SK-N-SH treated with all-trans-retinoic acid at 6 μM for 48 hours (cell line): Measurements from ENCODE around the gene RAP1GAP.

Experiments
- ATAC-seq: fragments of 200-7000 bp; cut with Tn5 transposase; 3 replicates; pipeline ENCODE4 v1.9.1; 2020; ENCODE audit warnings: mild to moderate bottlenecking, moderate library complexity
- BACH2 ChIP-seq: fragments of 250-450 bp; sonication (Bioruptor Pico); IDR thresholded peaks from 2 replicates; pipeline ENCODE4 v1.9.0; 2021; ENCODE audit warnings: mild to moderate bottlenecking, borderline replicate concordance
- CREB5 ChIP-seq: fragments of 250-450 bp; sonication (Bioruptor Pico); IDR thresholded peaks from 2 replicates; pipeline ENCODE4 v1.5.1; 2020; ENCODE audit warnings: low read depth, mild to moderate bottlenecking, moderate library complexity
- CSDC2 ChIP-seq: fragments of 250-450 bp; sonication (Bioruptor Pico); IDR thresholded peaks from 2 replicates; pipeline ENCODE4 v1.5.0; 2020; ENCODE audit warnings: mild to moderate bottlenecking, moderate library complexity
- CSRNP3 ChIP-seq: fragments of 250-450 bp; sonication (Bioruptor Pico); IDR thresholded peaks from 2 replicates; pipeline ENCODE4 v1.5.1; 2021; ENCODE audit warnings: mild to moderate bottlenecking, moderate library complexity
- ESRRG ChIP-seq: fragments of 250-450 bp; sonication (Bioruptor Pico); IDR thresholded peaks from 2 replicates; pipeline ENCODE4 v1.6.1; 2021; ENCODE audit warnings: mild to moderate bottlenecking
- GLIS3 ChIP-seq: fragments of 250-450 bp; sonication (Bioruptor Pico); IDR thresholded peaks from 2 replicates; pipeline ENCODE4 v1.5.0; 2020; ENCODE audit warnings: mild to moderate bottlenecking, moderate library complexity
- ISL1 ChIP-seq: fragments of 250-450 bp; sonication (Bioruptor Pico); IDR thresholded peaks from 2 replicates; pipeline ENCODE4 v2.1.2; 2022; ENCODE audit warnings: mild to moderate bottlenecking, moderate library complexity
- PATZ1 ChIP-seq: fragments of 250-450 bp; sonication (Bioruptor Pico); IDR thresholded peaks from 2 replicates; pipeline ENCODE4 v1.8.0; 2020; ENCODE audit warnings: mild to moderate bottlenecking, moderate library complexity, borderline replicate concordance
- POU6F1 ChIP-seq: fragments of 250-450 bp; sonication (Bioruptor Pico); IDR thresholded peaks from 2 replicates; pipeline ENCODE4 v1.8.0; 2021; ENCODE audit warnings: low read depth, mild to moderate bottlenecking, moderate library complexity, borderline replicate concordance
- PPARA ChIP-seq: fragments of 250-450 bp; sonication (Bioruptor Pico); IDR thresholded peaks from 2 replicates; pipeline ENCODE4 v1.5.0; 2020; ENCODE audit warnings: mild to moderate bottlenecking, borderline replicate concordance
- RARB ChIP-seq: fragments of 250-450 bp; sonication (Bioruptor Pico); IDR thresholded peaks from 2 replicates; pipeline ENCODE4 v1.8.0; 2021; ENCODE audit warnings: mild to moderate bottlenecking, moderate library complexity
- SNAI2 ChIP-seq: fragments of 250-450 bp; sonication (Bioruptor Pico); IDR thresholded peaks from 2 replicates; pipeline ENCODE4 v1.5.0; 2020; ENCODE audit warnings: mild to moderate bottlenecking, moderate library complexity
- TCF4 ChIP-seq: fragments of 250-450 bp; sonication (Bioruptor Pico); IDR thresholded peaks from 2 replicates; pipeline ENCODE4 v1.8.0; 2021; ENCODE audit warnings: mild to moderate bottlenecking, moderate library complexity, borderline replicate concordance
- TOX ChIP-seq: fragments of 250-450 bp; sonication (Bioruptor Pico); IDR thresholded peaks from 2 replicates; pipeline ENCODE4 v1.8.0; 2021; ENCODE audit warnings: mild to moderate bottlenecking, moderate library complexity, borderline replicate concordance
- ZC3H10 ChIP-seq: fragments of 250-450 bp; sonication (Bioruptor Pico); IDR thresholded peaks from 2 replicates; pipeline ENCODE4 v1.5.1; 2021; ENCODE audit warnings: mild to moderate bottlenecking, moderate library complexity
- ZFP3 ChIP-seq: fragments of 250-450 bp; sonication (Bioruptor Pico); IDR thresholded peaks from 2 replicates; pipeline ENCODE4 v1.5.0; 2020; ENCODE audit warnings: mild to moderate bottlenecking, moderate library complexity
- ZFP30 ChIP-seq: fragments of 450-650 bp; formaldehyde crosslinking; IDR thresholded peaks from 2 replicates; pipeline ENCODE4 v1.5.0; 2022; ENCODE audit warnings: mild to moderate bottlenecking, moderate library complexity
- ZNF565 ChIP-seq: fragments of 450-650 bp; formaldehyde crosslinking; conservative IDR thresholded peaks from 2 replicates; pipeline ENCODE4 v1.5.0; 2020; ENCODE audit warnings: low read depth, mild to moderate bottlenecking, moderate library complexity
- ZNF70 ChIP-seq: fragments of 450-650 bp; formaldehyde crosslinking; IDR thresholded peaks from 2 replicates; pipeline ENCODE4 v1.5.0; 2020; ENCODE audit warnings: mild to moderate bottlenecking, moderate library complexity
- ZNF8 ChIP-seq: fragments of 450-650 bp; formaldehyde crosslinking; IDR thresholded peaks from 2 replicates; pipeline ENCODE4 v1.5.0; 2020; ENCODE audit warnings: mild to moderate bottlenecking, moderate library complexity

The RAP1GAP gene

GRCh38 chr1:21634806-21635535, 34.2 kb downstream of the RAP1GAP start:
- TF ChIP-seq POU6F1 (CRISPR knock-in tag), result no peak
- TF ChIP-seq TCF4 (CRISPR knock-in tag), result no peak
- TF ChIP-seq ZC3H10 (CRISPR knock-in tag), result no peak
- no peak for TF ChIP-seq ZFP3
- no peak for TF ChIP-seq ESRRG (CRISPR knock-in tag)
- no peak for TF ChIP-seq CSRNP3
- TF ChIP-seq ZNF565, result no peak
- TF ChIP-seq TOX (CRISPR knock-in tag), result no peak
- TF ChIP-seq RARB, result no peak
- TF ChIP-seq ZNF8, result no peak
- no peak for TF ChIP-seq SNAI2 (CRISPR knock-in tag)
- no peak for TF ChIP-seq CREB5
- no peak for TF ChIP-seq ISL1 (CRISPR knock-in tag)
- TF ChIP-seq BACH2 (CRISPR knock-in tag), result no peak
- TF ChIP-seq ZFP30, result no peak
- no peak for TF ChIP-seq ZNF70 (CRISPR knock-in tag)
- ATAC-seq, result no peak; the same call in 2 of the 3 replicates

- no peak for TF ChIP-seq CREB5
- TF ChIP-seq ZFP30, result no peak
- TF ChIP-seq GLIS3 (CRISPR knock-in tag), result no peak
- no peak for TF ChIP-seq SNAI2 (CRISPR knock-in tag)
- no peak for TF ChIP-seq PATZ1 (CRISPR knock-in tag)
- no peak for TF ChIP-seq POU6F1 (CRISPR knock-in tag)
- no peak for TF ChIP-seq CSDC2 (CRISPR knock-in tag)
- no peak for TF ChIP-seq ZNF70 (CRISPR knock-in tag)
- no peak for TF ChIP-seq ZNF565
- no peak for TF ChIP-seq ZC3H10 (CRISPR knock-in tag)
- TF ChIP-seq BACH2 (CRISPR knock-in tag), result no peak
- TF ChIP-seq ZFP3, result no peak
- TF ChIP-seq ZNF8, result no peak
- no peak for TF ChIP-seq PPARA (CRISPR knock-in tag)
- no peak for ATAC-seq
Observed at GRCh38 chr1:21633992-21634805, 35.0 kb downstream of the RAP1GAP start.
